ENCODE results near the gene LGALS1. TPM values are rescaled to one million over a fixed set of nuclear protein-coding genes. Genes with fewer than 3 reads are reported as not detected.

Gene LGALS1
- total RNA-seq, 1 experiment from 2014 or later, result 32.8 TPM

GRCh38 chr22:37728620-37729019 is 53.2 kb downstream of the LGALS1 start:
- Histone ChIP-seq H3K14ac (ENCODE audit: insufficient read depth, low read length) (no peak overlapping the region), H3K18ac (ENCODE audit: insufficient read length, low read depth, low read length) (no peak overlapping the region), H4K91ac (ENCODE audit: insufficient read length, low read depth, low read length) (no peak overlapping the region), H2BK12ac (ENCODE audit: insufficient read length, low read depth, low read length) (no peak overlapping the region), H2AFZ (ENCODE audit: low read length) (no peak overlapping the region), H2AK5ac (ENCODE audit: insufficient read length, low read length) (no peak overlapping the region), H3K4me2 (ENCODE audit: insufficient read depth, insufficient read length, low read length) (no peak overlapping the region), H4K20me1 (ENCODE audit: control insufficient read depth, insufficient read depth, insufficient read length) (peaks cover 3% of the 10 kb centered on the region), H2BK15ac (ENCODE audit: low read depth, low read length) (no peak overlapping the region), H3K23me2 (ENCODE audit: insufficient read length, low read depth, low read length, poor library complexity, severe bottlenecking) (no peaks in the 10 kb centered on the region), H3T11ph (ENCODE audit: low read length) (no peak overlapping the region), H2BK20ac (ENCODE audit: low read depth, low read length, poor library complexity, severe bottlenecking) (no peak overlapping the region), H3K27me3 (ENCODE audit: insufficient read depth, low read length) (no peaks in the 10 kb centered on the region), H3K79me2 (ENCODE audit: insufficient read depth, low read length) (no peaks in the 10 kb centered on the region), H3K23ac (ENCODE audit: insufficient read length, low read depth, low read length) (no peak overlapping the region), H3K27ac (ENCODE audit: insufficient read length, low read depth, low read length) (no peak overlapping the region), H2BK5ac (ENCODE audit: insufficient read length, low read length) (no peak overlapping the region), H3K4me1 (ENCODE audit: insufficient read depth, low read length) (no peaks in the 10 kb centered on the region), H2BK120ac (ENCODE audit: low read depth, low read length, poor library complexity, severe bottlenecking) (no peak overlapping the region), H3K4ac (ENCODE audit: low read depth, low read length) (no peak overlapping the region), H3K79me1 (ENCODE audit: insufficient read depth, low read depth, low read length, poor library complexity, severe bottlenecking) (no peaks in the 10 kb centered on the region), H4K5ac (ENCODE audit: insufficient read length, low read depth, low read length) (no peak overlapping the region), H3K9ac (ENCODE audit: extremely low read depth, insufficient read length, low read length) (no peak overlapping the region), H4K8ac (replicated peaks; ENCODE audit: insufficient read length, low read depth, low read length) (no peak overlapping the region), H3K9me3 (ENCODE audit: control insufficient read depth, low read depth, low read length) (no peaks in the 10 kb centered on the region), H3K56ac (ENCODE audit: insufficient read length, low read depth, low read length) (no peak overlapping the region)
- no peak for TF ChIP-seq CTCF (conservative IDR thresholded peaks at IDR 0.05)
- Mint-ChIP-seq H3K4me1 (peaks cover 3% of the 10 kb centered on the region in 2 experiments; a peak in 1 of 4 replicates), H3K27ac (no peak overlapping the region), H3K9me3 (no peaks in the 10 kb centered on the region), H3K27me3 (ENCODE audit: low read depth) (peaks cover 41% of the 10 kb centered on the region), H3K36me3 (ENCODE audit: insufficient read depth in 1 of 3, low read depth in 3 of 3) (peaks cover 25 to 43% (median 36%) of the 10 kb centered on the region in 3 experiments), H3K4me3 (no peak overlapping the region)
- WGBS (ENCODE audit: extremely low coverage, insufficient read length, low lambda C conversion rate), result no CpG with 5 or more reads among the region's 1 CpG
- DNase-seq, result no peak

Other genes with a start within 250 kb of the LGALS1 start
- 0.64 and 0.70 TPM in 2 replicates for gene ELFN2, start 248.2 kb upstream of the LGALS1 start, total RNA-seq (2021)
- 2.0 and 3.3 TPM in 2 replicates for gene MFNG, start 189.3 kb upstream of the LGALS1 start, total RNA-seq (2021)
- 17.1 and 17.7 TPM in 2 replicates for gene CARD10, start 156.2 kb upstream of the LGALS1 start, total RNA-seq (2021)
- gene CDC42EP1, start 115.2 kb upstream of the LGALS1 start, total RNA-seq (2021), result 23.0 and 24.3 TPM in 2 replicates
- gene LGALS2, start 95.5 kb upstream of the LGALS1 start, total RNA-seq (2021), result not detected in 2 replicates
- 56.0 and 61.7 TPM in 2 replicates for gene GGA1, start 66.8 kb upstream of the LGALS1 start, total RNA-seq (2021)
- gene SH3BP1, start 36.0 kb upstream of the LGALS1 start, total RNA-seq (2021), result 33.6 and 35.1 TPM in 2 replicates
- gene PDXP, start 16.9 kb upstream of the LGALS1 start, total RNA-seq (2021), result 38.9 and 41.0 TPM in 2 replicates
- gene NOL12, start 10.7 kb downstream of the LGALS1 start, total RNA-seq (2021), result 30.4 and 35.4 TPM in 2 replicates
- gene TRIOBP, start 21.4 kb downstream of the LGALS1 start, total RNA-seq (2021), result 50.8 and 52.7 TPM in 2 replicates
- gene GCAT, start 132.3 kb downstream of the LGALS1 start, total RNA-seq (2021), result 26.9 and 28.8 TPM in 2 replicates
- gene GALR3, start 147.7 kb downstream of the LGALS1 start, total RNA-seq (2021), result 0.31 and 0.59 TPM in 2 replicates
- 14.4 and 15.3 TPM in 2 replicates for gene ANKRD54, start 168.7 kb downstream of the LGALS1 start, total RNA-seq (2021)
- gene EIF3L, start 173.8 kb downstream of the LGALS1 start, total RNA-seq (2021), result 736 and 739 TPM in 2 replicates
- 33.3 and 33.8 TPM in 2 replicates for gene MICALL1, start 230.7 kb downstream of the LGALS1 start, total RNA-seq (2021)